Inflammatory macrophage (primary cell): ENCODE data around the gene B4GALNT3.

Experiments
- DNase-seq, 2 donors: peaks; one replicate each; pipeline ENCODE4 v3.0.0-alpha.2; 2020 to 2022

B4GALNT3 gene

DNA sequence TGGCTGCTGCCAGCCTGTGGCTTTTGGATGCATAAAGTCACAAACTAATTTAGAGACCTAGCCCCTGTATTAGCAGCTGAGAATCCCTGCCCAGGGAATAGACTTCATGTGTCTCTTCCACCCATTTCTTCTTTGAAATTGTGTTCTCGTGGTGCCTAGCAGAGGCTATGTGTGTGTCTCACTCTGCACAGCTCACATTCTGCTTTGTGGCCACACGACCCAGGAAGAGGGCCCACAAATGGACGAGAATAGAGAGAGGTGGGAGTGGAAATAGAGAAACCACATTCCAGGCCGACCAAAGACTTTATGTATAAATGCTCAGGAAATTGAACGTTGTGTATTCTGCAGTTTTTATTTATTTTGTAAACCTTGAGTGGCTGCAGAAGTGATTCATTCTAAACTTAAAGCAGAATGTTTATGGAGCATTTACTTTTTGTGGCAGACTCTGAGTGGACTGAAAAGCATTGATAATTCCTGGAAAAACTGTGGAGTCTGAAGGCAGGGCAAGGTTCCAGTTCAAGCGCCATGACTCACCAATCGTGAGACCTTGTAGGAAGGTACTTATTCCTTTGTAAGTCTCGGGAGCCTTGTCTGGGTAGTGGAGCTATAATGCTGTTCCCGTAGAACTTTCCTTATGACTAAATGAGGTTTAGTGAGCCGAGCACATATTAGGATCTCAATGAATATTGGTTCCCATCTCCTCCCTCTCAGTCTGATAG, 9.1 kb downstream of the B4GALNT3 start:
- DNase-seq = no peak

DNA sequence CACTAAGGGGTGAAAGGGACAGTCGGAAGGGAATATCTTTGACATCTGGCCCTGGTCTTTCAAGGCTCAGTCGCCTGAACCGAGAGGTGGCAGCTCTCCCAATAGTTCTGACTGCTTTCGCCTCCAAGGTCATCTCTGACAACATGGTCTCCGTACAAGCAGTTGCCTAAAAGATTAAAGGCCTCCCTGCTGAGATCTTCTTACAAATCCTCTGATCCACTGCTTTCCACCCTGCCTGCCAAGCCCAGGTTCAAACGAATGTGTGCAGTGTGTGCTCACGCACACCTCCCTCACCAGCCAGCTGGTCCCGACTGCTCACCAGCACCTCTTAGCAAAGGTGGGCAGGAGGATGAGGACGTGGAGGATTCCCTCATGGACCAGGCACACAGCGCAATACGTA, 10.4 kb downstream of the B4GALNT3 start:
- DNase-seq = no peak

DNA sequence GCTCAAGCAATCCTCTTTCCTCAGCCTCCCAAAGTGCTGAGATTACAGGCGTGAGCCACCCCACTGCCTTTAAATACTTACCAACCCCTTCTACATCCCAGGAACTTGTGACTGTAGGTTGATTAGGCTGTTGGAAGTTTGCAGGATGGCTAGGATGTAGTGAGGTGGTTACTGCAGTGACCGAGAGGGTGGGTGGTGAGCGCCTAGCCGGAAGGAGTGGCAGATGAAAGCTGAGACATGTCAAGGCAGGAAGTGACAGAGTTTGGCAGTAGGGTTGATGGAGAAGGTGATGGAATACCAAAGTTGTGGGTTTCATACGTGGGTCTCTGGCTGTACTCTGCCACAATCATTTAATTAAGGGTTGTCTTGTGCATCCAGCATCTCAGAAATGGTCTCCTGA, 13.5 kb downstream of the B4GALNT3 start:
- no peak for DNase-seq

DNA sequence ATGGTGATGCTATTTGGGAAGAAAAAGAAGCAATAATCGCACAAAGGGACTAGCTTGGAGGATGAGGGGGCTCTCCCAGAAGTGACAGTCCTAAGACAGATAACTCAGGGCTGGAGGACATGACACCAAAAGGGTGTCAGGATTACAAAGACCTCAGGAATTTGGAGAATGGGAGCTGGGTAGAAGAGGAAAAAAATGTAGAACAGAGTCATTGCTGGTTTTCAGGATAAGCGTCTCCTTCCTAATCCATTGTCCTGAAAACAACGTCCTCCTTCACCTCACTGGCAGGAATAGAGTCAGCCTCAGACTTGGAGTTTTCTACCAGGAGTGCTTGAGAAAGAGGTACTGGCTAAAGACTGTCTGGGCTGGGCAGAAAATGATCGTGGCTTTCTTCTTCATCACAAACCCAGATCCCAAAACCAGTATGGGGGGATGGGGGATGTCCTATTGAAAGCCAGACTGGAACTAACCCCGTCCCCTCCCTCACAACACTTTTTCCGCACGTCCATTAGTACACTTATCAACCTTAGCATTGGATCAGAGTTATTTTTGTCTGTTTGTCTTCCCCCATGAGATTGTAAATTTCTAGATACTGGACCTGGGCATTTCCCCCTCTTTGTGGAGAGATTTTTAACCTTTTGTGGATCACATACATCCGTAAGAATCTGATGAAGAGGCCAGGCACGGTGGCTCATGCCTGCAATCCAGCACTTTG, 14.3 kb downstream of the B4GALNT3 start:
- DNase-seq = no peak

DNA sequence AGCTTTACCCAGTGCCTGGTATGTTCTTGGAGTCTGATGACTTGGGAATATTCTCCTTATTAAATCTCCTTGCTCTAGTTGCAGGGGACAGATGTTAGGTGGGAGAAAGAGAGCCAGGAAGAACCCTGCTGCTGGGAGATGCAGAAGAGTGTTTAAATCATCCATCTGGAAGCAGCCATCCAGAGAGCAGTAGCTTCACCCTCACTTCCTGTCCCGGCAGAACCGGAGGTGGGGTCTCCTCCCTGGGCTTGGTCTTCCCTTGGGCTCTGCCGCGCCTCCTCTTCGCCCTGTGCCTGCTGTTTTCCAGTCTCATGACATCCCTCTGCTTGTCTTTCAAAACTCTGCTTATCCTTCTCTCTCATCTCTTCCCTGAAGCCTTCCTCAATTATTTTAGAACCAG, 15.5 kb downstream of the B4GALNT3 start:
- no peak for DNase-seq

DNA sequence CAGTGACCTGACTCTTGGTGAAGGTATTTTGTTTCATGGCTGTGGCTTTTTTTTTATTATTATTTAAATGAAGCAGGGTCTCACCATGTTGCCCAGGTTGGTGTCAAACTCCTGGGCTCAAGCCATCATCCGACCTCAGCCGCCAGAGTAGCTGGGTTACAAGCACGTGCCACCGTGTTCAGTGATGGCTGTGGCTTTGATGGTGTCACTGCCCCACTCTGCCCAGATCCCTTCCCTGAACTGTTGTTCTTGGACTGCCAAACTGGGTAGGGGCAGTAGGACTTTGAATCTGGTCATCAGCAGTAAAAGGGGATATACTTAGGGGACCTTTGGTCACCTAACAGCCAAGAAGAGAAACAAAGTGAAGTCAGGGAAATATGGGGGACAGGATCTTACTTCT, 19.4 kb downstream of the B4GALNT3 start:
- DNase-seq = no peak

DNA sequence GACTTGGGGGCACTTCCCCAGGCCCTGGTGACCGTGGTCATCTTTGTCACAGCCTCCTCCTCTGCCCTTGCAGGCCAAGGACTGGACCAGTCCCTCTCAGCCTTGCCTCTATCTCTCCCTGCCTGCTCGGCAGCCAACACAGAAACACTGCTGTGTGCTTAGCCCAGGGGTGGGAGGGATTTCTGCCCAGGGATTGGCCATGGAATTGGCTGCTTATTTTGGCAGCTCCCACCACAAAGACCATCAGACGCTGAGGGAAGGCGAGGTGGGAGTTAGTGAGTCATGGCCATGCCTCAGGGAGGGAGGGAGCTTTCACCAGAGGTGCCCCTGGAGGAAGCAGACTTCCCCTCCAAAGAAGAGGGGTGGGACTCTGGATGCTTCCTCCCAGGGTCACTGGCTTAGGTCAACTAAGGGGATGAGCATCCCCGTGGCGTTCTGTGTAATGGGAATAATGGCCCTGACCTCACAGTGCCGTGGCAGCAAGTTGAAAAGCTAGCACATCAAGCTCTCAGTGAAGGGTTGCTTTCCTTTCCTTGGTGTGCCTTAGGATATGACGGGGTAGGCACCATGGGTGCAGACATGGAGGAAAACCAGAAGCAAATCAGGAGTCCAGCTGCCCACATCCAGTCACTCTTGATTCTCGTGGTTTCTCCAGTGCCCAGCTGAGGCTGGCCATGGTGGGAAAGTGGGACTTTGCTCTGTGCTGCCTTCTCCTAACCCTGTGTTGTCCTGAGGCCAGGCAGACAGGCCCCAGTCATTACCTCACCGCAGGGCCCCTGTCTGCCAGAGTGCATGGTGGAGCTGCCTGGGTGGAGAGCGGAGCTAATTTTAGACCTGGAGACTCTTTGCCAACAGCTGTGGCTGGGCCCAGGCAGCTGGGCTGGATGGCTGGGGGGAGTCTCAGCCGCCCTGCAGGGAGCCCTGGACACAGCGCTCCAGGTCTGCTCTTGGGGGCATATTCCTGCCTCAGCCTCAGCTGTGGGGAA, 21.4 kb downstream of the B4GALNT3 start:
- peak in 1 of 2 donors; percentile 9 for DNase-seq

DNA sequence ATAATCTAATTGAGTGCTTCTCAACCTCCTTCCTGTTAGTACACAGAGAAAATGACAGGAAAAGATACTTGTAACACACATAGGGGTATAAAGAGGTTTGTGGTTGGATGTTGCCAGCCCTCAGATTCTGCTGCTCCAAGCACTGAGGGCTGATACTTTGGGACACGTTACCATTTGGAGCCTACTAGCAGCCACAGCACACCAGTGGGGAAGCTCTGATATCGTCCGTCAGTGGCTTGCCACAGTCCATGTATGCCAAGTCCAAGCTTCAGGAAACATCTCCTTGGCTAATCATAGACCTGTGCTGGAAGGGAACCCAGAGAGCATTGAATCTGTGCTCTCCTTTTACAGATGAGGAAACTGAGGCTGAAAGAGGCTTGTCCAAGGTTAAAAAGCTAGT, 22.3 kb downstream of the B4GALNT3 start:
- no peak for DNase-seq

DNA sequence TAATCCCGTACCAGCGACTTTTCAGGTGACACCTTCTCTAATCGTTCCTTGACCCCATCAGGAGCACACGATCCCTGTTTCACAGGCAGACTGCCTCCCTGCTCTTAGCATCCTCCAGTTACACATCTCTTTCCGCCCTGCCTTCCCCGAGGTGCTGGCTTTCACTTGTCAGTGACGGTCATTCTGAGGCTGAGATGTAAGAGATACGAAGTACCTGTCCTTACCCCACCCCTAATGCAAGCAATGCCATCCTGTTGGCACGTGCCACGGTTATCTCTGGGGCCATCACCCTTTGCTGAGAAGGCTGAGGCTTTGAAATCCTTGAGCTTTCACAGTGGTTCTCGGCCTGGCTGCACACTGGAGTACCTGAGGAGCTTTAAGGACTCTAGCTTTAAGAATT, 24.4 kb downstream of the B4GALNT3 start:
- no peak for DNase-seq

DNA sequence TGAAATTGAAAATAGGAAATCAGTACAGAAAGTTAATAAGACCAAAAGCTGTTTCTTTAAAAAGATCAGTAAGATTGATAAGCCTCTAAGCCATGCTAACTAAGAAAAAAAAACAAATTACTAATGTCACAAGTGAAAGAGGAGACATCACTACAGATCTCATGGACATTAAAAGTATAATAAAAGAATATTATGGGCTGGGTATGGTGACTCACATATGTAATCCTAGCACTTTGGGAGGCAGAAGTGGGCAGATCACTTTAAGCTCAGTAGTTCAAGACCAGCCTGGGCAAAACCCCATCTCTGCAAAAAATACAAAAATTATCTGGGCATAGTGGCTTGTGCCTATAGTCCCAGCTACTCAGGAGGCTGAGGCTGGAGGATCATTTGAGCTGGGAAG, 30.5 kb downstream of the B4GALNT3 start:
- DNase-seq = no peak

DNA sequence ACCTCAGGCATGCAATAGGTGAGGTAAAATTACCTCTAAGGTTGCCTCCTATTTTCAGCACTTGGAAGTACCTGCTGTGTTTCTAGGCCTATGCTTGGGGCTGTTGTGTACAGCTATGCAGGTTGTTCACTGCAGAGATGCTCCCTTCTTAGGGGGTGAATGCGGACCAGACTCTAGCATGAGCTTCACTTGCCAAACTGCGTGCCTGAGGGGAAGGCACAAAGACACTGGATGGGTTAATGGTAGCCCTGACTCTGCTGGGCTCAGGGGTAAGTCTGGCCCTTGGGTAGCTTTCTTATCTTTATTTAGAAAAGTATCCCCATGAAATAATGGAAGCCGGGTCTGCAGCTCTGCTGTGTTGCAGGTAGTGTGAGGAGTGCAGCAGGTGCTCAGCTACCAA, 35.7 kb downstream of the B4GALNT3 start:
- DNase-seq = no peak

DNA sequence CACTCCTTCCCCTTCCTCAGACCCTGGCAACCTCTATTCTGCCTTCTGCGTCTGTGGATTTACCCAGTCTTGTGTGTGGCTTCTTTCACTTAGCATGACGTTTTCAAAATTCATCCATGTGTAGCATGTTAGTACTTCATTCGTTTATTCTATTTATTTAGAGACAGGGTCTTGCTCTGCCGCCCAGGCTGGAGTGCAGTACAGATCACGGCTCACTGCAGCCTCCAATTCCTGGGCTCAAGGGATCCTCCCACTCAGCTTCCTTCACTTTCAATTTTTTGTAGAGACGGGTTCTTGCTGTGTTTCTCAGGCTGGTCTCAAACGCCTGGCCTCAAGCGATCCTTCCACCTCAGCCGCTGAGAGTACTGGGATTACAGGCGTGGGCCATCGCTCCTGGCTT, 37.0 kb downstream of the B4GALNT3 start:
- DNase-seq = no peak

DNA sequence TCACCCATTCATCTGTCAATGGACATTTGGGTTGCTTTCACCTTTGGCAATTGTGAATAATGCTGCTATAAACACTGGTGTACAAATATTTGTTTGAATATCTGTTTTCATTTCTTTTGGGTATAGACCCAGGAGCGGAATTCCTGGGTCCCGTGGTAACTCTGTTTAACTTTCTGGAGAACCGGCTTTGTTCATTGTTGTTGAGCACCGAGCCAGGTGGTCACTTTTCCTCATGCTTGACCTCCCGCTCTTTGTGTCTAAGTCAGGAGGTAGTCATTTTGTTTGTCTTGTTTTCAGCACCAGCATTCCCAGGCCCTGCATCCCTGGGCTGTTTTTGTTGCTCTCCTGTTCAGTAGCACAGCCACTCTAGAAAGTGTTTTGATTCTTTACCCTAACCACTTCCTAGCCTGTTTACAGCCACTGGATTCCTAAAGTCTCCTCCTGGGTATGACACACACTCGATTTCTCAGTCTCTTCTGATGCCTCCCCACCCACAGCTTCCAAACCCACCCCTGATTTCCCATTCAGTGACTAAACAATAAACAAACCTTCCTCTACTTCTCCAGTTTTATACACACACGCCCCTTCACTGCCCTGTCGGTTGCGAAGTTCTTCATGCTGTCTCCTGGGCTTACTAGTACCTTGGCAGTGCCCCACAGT, 37.9 kb downstream of the B4GALNT3 start:
- peak in 1 of 2 donors; percentile 5 for DNase-seq

DNA sequence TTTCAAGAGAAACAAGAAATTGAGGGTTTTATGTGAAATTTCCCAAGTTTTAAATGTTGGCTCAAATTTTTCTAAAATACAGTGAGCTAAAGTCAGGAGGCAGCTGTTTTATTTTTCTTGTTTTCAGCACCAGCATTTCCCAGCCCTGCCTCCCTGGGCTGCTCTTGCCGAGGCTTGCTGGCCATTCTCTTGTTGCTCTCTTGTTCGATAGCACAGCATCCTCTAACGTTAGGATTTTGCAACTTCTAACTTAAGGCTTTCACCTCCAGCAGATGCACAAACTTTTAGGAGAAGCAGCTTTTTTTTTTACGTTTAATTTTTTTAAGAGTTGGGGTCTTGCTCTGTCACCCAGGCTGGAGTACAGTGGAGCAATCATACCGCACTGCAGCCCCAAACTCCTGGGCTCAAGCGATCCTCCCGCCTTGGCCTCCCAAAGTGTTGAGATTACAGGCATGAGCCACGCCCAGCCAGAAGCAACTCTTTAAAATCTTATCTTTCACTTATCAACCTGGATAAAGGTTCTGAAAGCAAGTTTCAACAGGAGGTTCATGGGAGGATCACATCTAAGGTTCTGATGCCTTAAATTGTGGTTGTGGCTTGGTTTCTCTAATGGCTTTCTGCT, 40.2 kb downstream of the B4GALNT3 start:
- DNase-seq = no peak

DNA sequence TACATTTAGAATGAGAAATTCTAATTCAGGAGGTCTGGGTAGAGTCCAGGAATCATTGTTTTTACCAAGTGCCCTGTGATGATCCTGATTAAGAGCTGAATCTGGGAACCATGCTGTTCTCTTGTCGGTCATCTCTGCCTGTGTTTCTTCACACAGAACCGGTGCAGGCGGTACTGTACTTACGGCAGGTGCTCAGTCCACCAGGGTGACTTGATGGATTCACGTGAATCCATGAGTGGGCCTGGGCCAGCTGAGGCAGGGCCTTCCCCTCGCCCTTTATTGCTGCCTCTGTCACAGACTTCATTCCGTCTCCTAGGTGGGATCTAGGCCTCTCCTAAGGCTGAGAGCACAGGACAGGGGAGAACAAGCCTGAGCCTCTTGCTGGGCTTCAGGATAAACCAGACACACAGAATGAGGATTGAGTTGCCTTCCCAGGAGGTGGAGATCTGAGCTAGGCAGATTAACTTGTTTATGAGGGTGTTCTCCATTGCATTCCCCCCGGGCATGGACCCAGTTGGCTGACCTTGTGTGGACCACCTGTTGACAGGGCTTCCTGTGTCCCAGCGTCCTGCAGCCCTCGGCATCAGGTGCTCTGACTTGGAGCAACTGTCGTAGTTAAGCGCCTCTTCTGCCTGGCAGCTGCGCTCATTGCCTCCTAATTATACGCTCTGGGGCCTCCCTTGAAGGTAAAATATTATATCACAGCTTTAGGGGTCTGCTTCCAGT, 42.1 kb downstream of the B4GALNT3 start:
- DNase-seq = no peak

DNA sequence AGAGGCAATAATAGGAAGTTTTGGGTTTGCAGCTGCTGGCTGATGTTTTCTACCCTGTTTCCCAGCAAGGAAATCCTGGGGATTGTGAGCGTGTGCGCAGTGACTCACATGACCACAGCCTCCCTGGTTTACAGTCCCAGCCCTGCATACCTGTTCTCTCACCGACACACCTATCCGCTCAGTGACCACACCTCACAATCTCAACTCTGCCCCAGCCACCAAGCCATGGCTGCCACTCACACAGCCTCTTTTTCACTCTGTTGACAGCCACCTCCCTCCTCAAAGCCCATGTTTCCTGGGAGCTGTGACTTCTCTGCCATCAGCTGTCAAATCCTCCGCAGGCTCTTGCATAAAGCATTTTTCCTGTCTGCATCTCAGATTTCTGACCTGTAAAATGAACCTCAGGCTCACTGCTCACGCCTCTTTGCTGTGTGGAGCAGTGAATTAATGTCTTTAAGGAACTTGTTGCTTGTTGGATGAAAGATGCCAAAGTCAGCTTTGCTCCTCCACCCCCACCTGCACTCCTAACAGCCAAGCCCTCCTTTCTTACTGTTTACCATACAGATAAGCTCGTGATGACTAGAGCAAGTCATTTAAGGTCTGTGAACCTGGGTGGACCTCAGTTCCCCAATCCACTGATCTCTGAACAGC, 43.5 kb downstream of the B4GALNT3 start:
- peak in 1 of 2 donors; percentile 13 for DNase-seq

DNA sequence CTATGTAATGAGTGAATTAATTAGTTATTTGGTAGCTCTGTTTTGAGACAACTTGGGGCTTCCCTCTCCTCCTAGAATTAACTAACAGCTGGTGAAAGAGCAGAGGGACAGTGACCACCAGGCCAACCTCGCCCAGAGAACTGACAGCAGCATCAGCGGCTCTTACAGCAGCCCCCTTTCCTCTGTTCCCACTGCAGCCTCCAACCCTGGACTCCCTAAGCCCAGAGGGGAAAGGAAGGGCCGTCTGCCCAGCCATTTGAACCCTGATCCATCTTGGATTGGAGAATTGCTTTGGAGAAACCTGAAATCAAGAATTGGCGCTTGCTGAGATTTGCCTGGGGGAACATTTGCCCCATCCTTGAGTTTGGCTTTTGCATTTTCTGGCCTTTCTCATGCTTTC, 45.5 kb downstream of the B4GALNT3 start:
- DNase-seq = no peak

DNA sequence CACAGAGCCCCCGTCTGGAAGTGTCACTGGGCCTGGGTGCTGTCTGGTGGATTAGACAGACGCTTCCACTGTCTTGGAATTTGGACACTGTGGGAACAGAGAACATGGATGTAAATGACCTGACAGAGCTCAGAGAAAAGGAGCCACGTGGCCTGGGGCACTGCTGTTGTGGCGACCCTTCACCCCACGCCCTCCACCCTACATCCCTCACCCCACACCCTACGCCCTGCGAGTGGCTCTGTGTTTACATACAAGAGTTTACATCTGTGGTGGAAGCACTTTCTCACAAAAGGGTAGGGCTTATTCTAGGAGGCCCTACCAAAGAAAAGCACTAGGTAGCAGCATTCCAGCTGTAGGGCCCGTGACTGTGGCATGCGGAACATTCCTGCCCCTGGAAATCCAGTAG, 47.7 kb downstream of the B4GALNT3 start:
- DNase-seq = no peak

DNA sequence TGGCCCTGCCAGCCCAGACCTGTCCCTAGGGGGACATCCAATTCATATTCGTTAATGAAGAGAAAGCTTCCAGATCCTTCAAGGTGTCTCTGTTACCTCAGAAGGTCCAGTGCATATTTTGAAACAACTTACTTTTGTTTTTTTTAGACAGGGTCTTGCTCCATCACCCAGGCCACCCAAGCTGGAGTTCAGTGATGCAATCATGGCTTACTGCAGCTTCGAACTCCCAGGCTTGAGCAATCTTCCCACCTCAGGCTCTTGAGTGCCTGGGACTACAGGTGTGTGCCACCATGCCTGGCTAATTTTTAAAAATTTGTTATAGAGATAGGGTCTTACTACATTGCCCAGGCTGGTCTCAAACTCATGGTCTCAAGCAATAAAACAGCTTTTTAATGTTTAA, 48.4 kb downstream of the B4GALNT3 start:
- DNase-seq = no peak

DNA sequence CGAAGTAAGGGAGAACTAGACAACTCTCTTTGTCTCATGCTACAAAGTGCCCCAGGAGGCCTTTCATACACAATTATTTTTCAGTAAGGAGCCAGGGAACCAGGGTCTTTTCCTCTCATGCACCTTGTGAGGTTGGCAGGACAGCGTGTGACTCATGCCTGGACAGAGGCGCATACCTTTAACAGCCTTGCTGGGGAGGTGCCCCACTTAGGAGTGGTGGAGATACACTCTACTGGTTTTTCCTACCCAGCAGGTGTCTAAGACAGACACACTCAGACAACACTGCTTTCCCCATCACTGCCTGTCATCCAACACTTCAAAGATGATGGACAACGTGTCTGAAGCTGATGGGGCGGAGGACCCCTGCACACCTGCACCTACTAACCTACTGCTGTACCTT, 49.1 kb downstream of the B4GALNT3 start:
- no peak for DNase-seq

DNA sequence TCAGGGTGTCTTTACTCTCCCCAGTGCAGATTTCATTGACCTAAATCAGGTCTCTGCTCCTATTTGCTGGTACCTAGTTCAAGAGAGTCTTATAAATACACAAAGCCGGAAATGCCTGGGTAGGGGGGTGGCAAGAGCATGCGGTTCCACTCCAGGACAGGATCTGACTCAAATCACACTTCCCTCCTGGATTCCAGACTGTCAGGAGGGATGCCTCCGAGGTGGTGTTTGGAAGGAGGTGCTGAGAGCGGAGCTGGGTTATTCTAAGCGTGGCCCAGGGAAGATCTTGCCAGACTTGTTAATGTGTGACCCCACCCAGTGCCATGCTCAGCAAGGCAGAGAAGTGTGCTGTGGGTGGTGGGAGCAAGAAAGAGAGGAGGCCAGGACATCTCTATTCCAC, 49.8 kb downstream of the B4GALNT3 start:
- DNase-seq = no peak
